ENCODE measurements around the gene FAM229A.
A peak's percentile ranks its signal among the peaks of the same experiment; 100 is the strongest.

The FAM229A gene

DNA sequence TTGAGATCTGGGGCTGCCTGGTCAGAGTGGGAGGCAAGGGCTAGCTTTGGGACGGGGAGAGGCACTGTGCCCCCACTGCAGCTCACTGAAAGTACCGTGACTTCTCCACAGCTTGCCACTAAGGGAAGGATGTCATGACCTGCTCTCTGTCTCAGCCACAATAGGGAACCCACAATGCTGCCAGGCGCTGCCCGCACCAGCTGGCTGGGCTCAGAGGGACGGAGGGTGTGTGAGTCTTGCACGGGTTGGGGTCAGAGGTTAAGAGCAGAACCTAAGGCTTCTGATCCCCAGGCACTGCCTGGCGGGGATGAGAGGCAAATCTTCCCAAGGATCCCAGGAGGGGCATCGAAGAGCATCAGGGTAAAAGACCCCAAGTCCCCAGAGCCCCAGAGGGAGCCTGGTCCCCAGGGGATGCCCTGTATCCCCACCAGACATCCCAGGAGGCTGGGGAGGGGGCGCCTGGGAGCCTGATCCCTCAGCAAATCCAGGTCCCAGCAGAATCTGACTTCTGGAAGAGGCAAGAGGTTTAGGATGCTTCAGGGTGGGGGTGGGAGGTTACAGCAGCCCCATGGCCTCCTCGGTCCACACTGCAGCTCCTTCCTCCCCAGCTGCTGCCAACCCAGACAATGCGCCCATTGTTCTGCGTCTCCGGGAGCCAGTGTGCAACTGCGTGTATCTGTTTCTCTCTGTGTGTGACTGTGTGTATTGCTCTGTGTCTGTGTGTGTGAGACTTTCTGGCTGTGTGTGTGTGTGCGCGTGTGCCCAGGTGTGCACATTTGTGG lies 24.2 kb downstream of the FAM229A start:
- peaks cover 47% of the 10 kb centered on the region for H3K4me1 ChIP-seq (ENCODE audit: control insufficient read depth, insufficient read depth, low read depth, low read length)
- H3K4ac ChIP-seq (ENCODE audit: low read depth in 1 of 2, low read length in 2 of 2) = peak overlapping the region in 1 of 2 experiments; percentile 32
- H2AK5ac ChIP-seq (ENCODE audit: low read length, severe bottlenecking) = peak overlapping the region; percentile 51
- no peaks in the 10 kb centered on the region for H3K27me3 ChIP-seq (ENCODE audit: control insufficient read depth in 1 of 2, insufficient read depth in 1 of 2, low read length in 2 of 2)
- no peaks in the 10 kb centered on the region for H3K9me3 ChIP-seq (ENCODE audit: control insufficient read depth, low read length)
- peak overlapping the region in 1 of 2 experiments; percentile 78 for H3K14ac ChIP-seq (ENCODE audit: low read length in 2 of 2)
- H2BK120ac ChIP-seq (ENCODE audit: low read depth, low read length) = no peak overlapping the region
- no peak for DNase-seq
- no peak overlapping the region for H3K27ac ChIP-seq (ENCODE audit: low read length, poor library complexity, severe bottlenecking)
- H3K23ac ChIP-seq (ENCODE audit: low read length in 2 of 2) = no peak overlapping the region
- H3K79me1 ChIP-seq (replicated peaks; ENCODE audit: low read length, poor library complexity, severe bottlenecking) = no peaks in the 10 kb centered on the region
- peaks cover 11 to 16% of the 10 kb centered on the region in 2 experiments for H3K36me3 ChIP-seq (ENCODE audit: control insufficient read depth in 1 of 2, insufficient read depth in 2 of 2, low read depth in 1 of 2, low read length in 2 of 2)
- no peak overlapping the region for H2BK5ac ChIP-seq (ENCODE audit: low read depth, low read length, poor library complexity, severe bottlenecking)
- H4K91ac ChIP-seq (ENCODE audit: low read length) = peak overlapping the region; percentile 85
- H4K8ac ChIP-seq (ENCODE audit: low read length) = peak overlapping the region; percentile 27
- no peak overlapping the region for H3K9ac ChIP-seq (ENCODE audit: low read length)
- 68% methylated on average over 15 of the region's 16 CpGs for WGBS
- H2BK15ac ChIP-seq (ENCODE audit: low read depth, poor library complexity, severe bottlenecking) = no peak overlapping the region
- H3K4me2 ChIP-seq (ENCODE audit: low read length, poor library complexity, severe bottlenecking) = no peak overlapping the region
- peak overlapping the region; percentile 69 to 85 for H2BK12ac ChIP-seq (ENCODE audit: low read length in 2 of 2)
- no peak overlapping the region for H3K4me3 ChIP-seq (ENCODE audit: insufficient read depth in 1 of 2, low read depth in 1 of 2, low read length in 2 of 2)
- H3K18ac ChIP-seq (ENCODE audit: low read depth in 1 of 2, low read length in 2 of 2) = peak overlapping the region; percentile 10 to 42
- H2AFZ ChIP-seq (ENCODE audit: low read depth, low read length) = no peak overlapping the region

GRCh38 chr1:32336963-32337675 lies 25.2 kb downstream of the FAM229A start:
- H2BK5ac ChIP-seq (ENCODE audit: low read depth, low read length, poor library complexity, severe bottlenecking) = no peak overlapping the region
- DNase-seq = peak; percentile 60
- H3K4me3 ChIP-seq (ENCODE audit: insufficient read depth in 1 of 2, low read depth in 1 of 2, low read length in 2 of 2) = peak overlapping the region in 1 of 2 experiments; percentile 55
- peak overlapping the region in 1 of 2 experiments; percentile 3 for H3K4ac ChIP-seq (ENCODE audit: low read depth in 1 of 2, low read length in 2 of 2)
- 69% methylated on average over 4 of the region's 8 CpGs for whole genome bisulfite sequencing
- H3K23ac ChIP-seq (ENCODE audit: low read length in 2 of 2) = no peak overlapping the region
- H3K18ac ChIP-seq (ENCODE audit: low read depth in 1 of 2, low read length in 2 of 2) = peak overlapping the region in 1 of 2 experiments; percentile 55
- H3K36me3 ChIP-seq (ENCODE audit: control insufficient read depth in 1 of 2, insufficient read depth in 2 of 2, low read depth in 1 of 2, low read length in 2 of 2) = peaks cover 20 to 25% of the 10 kb centered on the region in 2 experiments
- H2AK5ac ChIP-seq (ENCODE audit: low read length, severe bottlenecking) = peak overlapping the region; percentile 8
- H3K9me3 ChIP-seq (ENCODE audit: control insufficient read depth, low read length) = no peaks in the 10 kb centered on the region
- no peak overlapping the region for H3K27ac ChIP-seq (ENCODE audit: low read length, poor library complexity, severe bottlenecking)
- no peak overlapping the region for H3K9ac ChIP-seq (ENCODE audit: low read length)
- H2AFZ ChIP-seq (ENCODE audit: low read depth, low read length) = no peak overlapping the region
- H3K27me3 ChIP-seq (ENCODE audit: control insufficient read depth in 1 of 2, insufficient read depth in 1 of 2, low read length in 2 of 2) = no peaks in the 10 kb centered on the region
- no peak overlapping the region for H4K8ac ChIP-seq (ENCODE audit: low read length)
- H4K91ac ChIP-seq (ENCODE audit: low read length) = no peak overlapping the region
- peaks cover 55% of the 10 kb centered on the region for H3K4me1 ChIP-seq (ENCODE audit: control insufficient read depth, insufficient read depth, low read depth, low read length)
- no peaks in the 10 kb centered on the region for H3K79me1 ChIP-seq (replicated peaks; ENCODE audit: low read length, poor library complexity, severe bottlenecking)
- H2BK15ac ChIP-seq (ENCODE audit: low read depth, poor library complexity, severe bottlenecking) = no peak overlapping the region
- H2BK12ac ChIP-seq (ENCODE audit: low read length in 2 of 2) = peak overlapping the region in 1 of 2 experiments; percentile 49
- H3K14ac ChIP-seq (ENCODE audit: low read length in 2 of 2) = no peak overlapping the region
- H3K4me2 ChIP-seq (ENCODE audit: low read length, poor library complexity, severe bottlenecking) = no peak overlapping the region
- no peak overlapping the region for H2BK120ac ChIP-seq (ENCODE audit: low read depth, low read length)

GRCh38 chr1:32336591-32336932 lies 25.7 kb downstream of the FAM229A start:
- H2AFZ ChIP-seq (ENCODE audit: low read depth, low read length) = no peak overlapping the region
- H3K36me3 ChIP-seq (ENCODE audit: control insufficient read depth in 1 of 2, insufficient read depth in 2 of 2, low read depth in 1 of 2, low read length in 2 of 2) = peaks cover 26 to 30% of the 10 kb centered on the region in 2 experiments
- peak overlapping the region; percentile 14 to 55 for H3K18ac ChIP-seq (ENCODE audit: low read depth in 1 of 2, low read length in 2 of 2)
- H3K9me3 ChIP-seq (ENCODE audit: control insufficient read depth, low read length) = no peaks in the 10 kb centered on the region
- H3K9ac ChIP-seq (ENCODE audit: low read length) = no peak overlapping the region
- no peak overlapping the region for H3K14ac ChIP-seq (ENCODE audit: low read length in 2 of 2)
- H4K91ac ChIP-seq (ENCODE audit: low read length) = peak overlapping the region; percentile 71
- peak overlapping the region in 1 of 2 experiments; percentile 55 for H3K4me3 ChIP-seq (ENCODE audit: insufficient read depth in 1 of 2, low read depth in 1 of 2, low read length in 2 of 2)
- H4K8ac ChIP-seq (ENCODE audit: low read length) = peak overlapping the region; percentile 70
- 35% methylated on average over 15 of the region's 15 CpGs for WGBS
- H2AK5ac ChIP-seq (ENCODE audit: low read length, severe bottlenecking) = no peak overlapping the region
- no peak overlapping the region for H2BK5ac ChIP-seq (ENCODE audit: low read depth, low read length, poor library complexity, severe bottlenecking)
- no peak overlapping the region for H3K23ac ChIP-seq (ENCODE audit: low read length in 2 of 2)
- peak overlapping the region; percentile 57 for H2BK120ac ChIP-seq (ENCODE audit: low read depth, low read length)
- DNase-seq = no peak
- peak overlapping the region in 1 of 2 experiments; percentile 3 for H3K4ac ChIP-seq (ENCODE audit: low read depth in 1 of 2, low read length in 2 of 2)
- no peaks in the 10 kb centered on the region for H3K27me3 ChIP-seq (ENCODE audit: control insufficient read depth in 1 of 2, insufficient read depth in 1 of 2, low read length in 2 of 2)
- H3K79me1 ChIP-seq (replicated peaks; ENCODE audit: low read length, poor library complexity, severe bottlenecking) = no peaks in the 10 kb centered on the region
- H3K27ac ChIP-seq (ENCODE audit: low read length, poor library complexity, severe bottlenecking) = no peak overlapping the region
- H2BK12ac ChIP-seq (ENCODE audit: low read length in 2 of 2) = peak overlapping the region in 1 of 2 experiments; percentile 49
- H2BK15ac ChIP-seq (ENCODE audit: low read depth, poor library complexity, severe bottlenecking) = no peak overlapping the region
- H3K4me1 ChIP-seq (ENCODE audit: control insufficient read depth, insufficient read depth, low read depth, low read length) = peaks cover 55% of the 10 kb centered on the region
- H3K4me2 ChIP-seq (ENCODE audit: low read length, poor library complexity, severe bottlenecking) = peak overlapping the region; percentile 66
